Tibial nerve (tissue), 4 donors: Measurements from ENCODE around the gene RASA3.

ENCODE experiments used
- CTCF ChIP-seq, 5 experiments: fragments of 200-600 bp in 3 of 5; fragments of 450-650 bp in 2 of 5; sonication (generic) in 3 of 5; IDR thresholded peaks; one replicate each; pipeline ENCODE4 v1.5.1; 2016 to 2019; ENCODE audit warnings: antibody characterized with exemption in 5 of 5, mild to moderate bottlenecking in 3 of 5, moderate library complexity in 2 of 5
- EP300 ChIP-seq, 2 donors: sonication (generic); formaldehyde crosslinking; IDR thresholded peaks; one replicate each; pipeline ENCODE4 v1.6.1; 2017; ENCODE audit warnings: antibody characterized with exemption in 2 of 2, mild to moderate bottlenecking in 1 of 2
- POLR2A ChIP-seq, 2 donors: fragments of 450-650 bp; IDR thresholded peaks; one replicate each; pipeline ENCODE4 v1.6.1; 2017; ENCODE audit warnings: antibody characterized with exemption in 2 of 2, mild to moderate bottlenecking in 2 of 2, moderate library complexity in 2 of 2

- TF ChIP-seq CTCF (IDR thresholded peaks at IDR 0.05) (no peak), EP300 (IDR thresholded peaks at IDR 0.05) (no peak), POLR2A (IDR thresholded peaks at IDR 0.05) (no peak)
These were observed 179.4 kb downstream of the RASA3 start for GRCh38 chr13:113952983-113953520.
